GM18507 (cell line): Measurements from ENCODE around the gene CNST.
"Not testable (repeated sequence)": the region's sequence is repeated elsewhere in the genome, so short reads cannot be mapped to it uniquely, and the experiment has no call there.

Experiments
- DNase-seq: peaks from one replicate; pipeline ENCODE4 v3.0.0; 2011; ENCODE audit warnings: low read depth; ENCODE audit not compliant: insufficient read length; ENCODE audit errors: extremely low spot score
- FAIRE-seq: peaks from 2 replicates; lab custom pipeline; 2011; peaks lifted over from hg19 to GRCh38; lab: Jason Lieb, UNC

Gene CNST

GRCh38 chr1:246580497-246581370 is 14.5 kb downstream of the CNST start:
- FAIRE-seq (no peak), DNase-seq (no peak)

- no peak for FAIRE-seq
These were observed 16.2 kb downstream of the CNST start for GRCh38 chr1:246582301-246583055.

GRCh38 chr1:246583056-246583440 is 16.8 kb downstream of the CNST start:
- FAIRE-seq (no peak), DNase-seq (no peak)

More at GRCh38 chr1:246582301-246583055, 16.2 kb downstream of the CNST start:
- DNase-seq = no peak

- FAIRE-seq = no peak
- no peak for DNase-seq
These were observed 17.4 kb downstream of the CNST start for GRCh38 chr1:246583448-246584185.

GRCh38 chr1:246587032-246587431 is 20.8 kb downstream of the CNST start:
- FAIRE-seq = no peak
- DNase-seq = no peak

GRCh38 chr1:246587606-246588005 is 21.4 kb downstream of the CNST start:
- no peak for FAIRE-seq
- DNase-seq = no peak

- DNase-seq = no peak
- FAIRE-seq = no peak
These were observed 22.0 kb downstream of the CNST start for GRCh38 chr1:246588159-246588721.

- not testable (repeated sequence) for FAIRE-seq, DNase-seq
These were observed 23.7 kb downstream of the CNST start for GRCh38 chr1:246589919-246590318.

- FAIRE-seq (no peak), DNase-seq (no peak)
These were observed 24.8 kb downstream of the CNST start for GRCh38 chr1:246591047-246591446.

GRCh38 chr1:246591504-246591903 is 25.2 kb downstream of the CNST start:
- FAIRE-seq (peak; percentile 89), DNase-seq (peak; percentile 38)

GRCh38 chr1:246591958-246592357 is 25.7 kb downstream of the CNST start:
- FAIRE-seq = no peak
- DNase-seq = no peak

GRCh38 chr1:246592695-246593094 is 26.4 kb downstream of the CNST start:
- no peak for DNase-seq
- FAIRE-seq = no peak

GRCh38 chr1:246595146-246595545 is 28.9 kb downstream of the CNST start:
- FAIRE-seq (no peak), DNase-seq (no peak)

GRCh38 chr1:246597340-246597739 is 31.1 kb downstream of the CNST start:
- FAIRE-seq (no peak), DNase-seq (no peak)

GRCh38 chr1:246597971-246598370 is 31.7 kb downstream of the CNST start:
- FAIRE-seq (no peak), DNase-seq (no peak)

- DNase-seq = no peak
- FAIRE-seq = no peak
These were observed 33.1 kb downstream of the CNST start for GRCh38 chr1:246599315-246599714.

GRCh38 chr1:246600579-246600978 is 34.3 kb downstream of the CNST start:
- FAIRE-seq = no peak
- no peak for DNase-seq

GRCh38 chr1:246602194-246602593 is 35.9 kb downstream of the CNST start:
- no peak for FAIRE-seq
- no peak for DNase-seq

GRCh38 chr1:246605231-246605630 is 39.0 kb downstream of the CNST start:
- FAIRE-seq, DNase-seq: not testable (repeated sequence)

- FAIRE-seq (no peak), DNase-seq (no peak)
These were observed 41.2 kb downstream of the CNST start for GRCh38 chr1:246607462-246607861.
